ENCODE measurements around the gene MPV17L2.

GRCh38 chr19:18198374-18198773 is 5.4 kb downstream of the MPV17L2 start:
- TF ChIP-seq CTCF (IDR thresholded peaks at IDR 0.05), result no peak
- no peak for TF ChIP-seq POLR2A (IDR thresholded peaks at IDR 0.05)
